ENCODE results near the gene GOLT1B.

GOLT1B gene

DNA sequence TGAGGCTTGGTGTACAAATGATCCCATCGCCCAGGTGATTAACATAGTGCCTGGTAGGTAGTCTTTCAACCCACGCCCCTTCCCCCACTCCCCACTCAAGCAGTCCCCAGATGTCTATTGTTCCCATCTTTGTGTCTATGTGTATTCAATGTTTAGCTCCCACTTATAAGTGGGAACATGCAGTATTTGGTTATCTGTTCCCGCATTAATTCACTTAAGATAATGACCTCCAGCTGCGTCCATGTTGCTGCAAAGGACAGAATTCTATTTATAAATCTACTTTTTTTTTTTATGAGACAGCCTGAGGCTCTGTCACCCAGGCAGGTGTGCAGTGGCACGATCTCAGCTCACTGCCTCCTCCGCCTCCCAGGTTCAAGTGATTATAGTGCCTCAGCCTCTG, 40.2 kb downstream of the GOLT1B start:
- no peaks in the 10 kb centered on the region for H3K9me3 ChIP-seq
- H3K27me3 ChIP-seq, result peaks cover 3% of the 10 kb centered on the region; the same call in 1 of the 2 replicates
- no peaks in the 10 kb centered on the region for H3K36me3 ChIP-seq
- peak; percentile 10 for DNase-seq
- no peak overlapping the region for H3K4me3 ChIP-seq (ENCODE audit: low read depth, low read length)
- TF ChIP-seq, protein P1, sequence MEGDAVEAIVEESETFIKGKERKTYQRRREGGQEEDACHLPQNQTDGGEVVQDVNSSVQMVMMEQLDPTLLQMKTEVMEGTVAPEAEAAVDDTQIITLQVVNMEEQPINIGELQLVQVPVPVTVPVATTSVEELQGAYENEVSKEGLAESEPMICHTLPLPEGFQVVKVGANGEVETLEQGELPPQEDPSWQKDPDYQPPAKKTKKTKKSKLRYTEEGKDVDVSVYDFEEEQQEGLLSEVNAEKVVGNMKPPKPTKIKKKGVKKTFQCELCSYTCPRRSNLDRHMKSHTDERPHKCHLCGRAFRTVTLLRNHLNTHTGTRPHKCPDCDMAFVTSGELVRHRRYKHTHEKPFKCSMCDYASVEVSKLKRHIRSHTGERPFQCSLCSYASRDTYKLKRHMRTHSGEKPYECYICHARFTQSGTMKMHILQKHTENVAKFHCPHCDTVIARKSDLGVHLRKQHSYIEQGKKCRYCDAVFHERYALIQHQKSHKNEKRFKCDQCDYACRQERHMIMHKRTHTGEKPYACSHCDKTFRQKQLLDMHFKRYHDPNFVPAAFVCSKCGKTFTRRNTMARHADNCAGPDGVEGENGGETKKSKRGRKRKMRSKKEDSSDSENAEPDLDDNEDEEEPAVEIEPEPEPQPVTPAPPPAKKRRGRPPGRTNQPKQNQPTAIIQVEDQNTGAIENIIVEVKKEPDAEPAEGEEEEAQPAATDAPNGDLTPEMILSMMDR (IDR thresholded peaks at IDR 0.05; ENCODE audit: low read depth, low read length), result no peak
- no peaks in the 10 kb centered on the region for H3K4me1 ChIP-seq

DNA sequence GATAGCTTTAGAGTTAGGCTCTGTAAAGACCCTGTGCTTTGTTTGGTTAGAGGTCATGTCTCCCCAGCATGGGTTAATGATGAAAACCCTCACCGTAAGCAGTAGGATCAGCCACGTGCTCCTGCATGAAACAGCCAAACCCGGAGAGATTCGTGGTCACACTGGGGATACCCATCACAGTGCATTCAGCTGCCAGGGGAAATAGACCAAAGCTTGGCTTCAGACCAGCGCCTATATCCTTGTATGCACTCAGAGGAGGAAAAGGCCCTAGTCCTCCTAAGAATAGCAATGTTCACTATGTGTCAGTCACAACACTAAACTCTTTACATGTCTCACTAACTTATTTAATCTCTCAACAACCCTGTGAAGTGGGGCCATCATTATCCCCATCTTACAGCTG, 40.8 kb downstream of the GOLT1B start:
- Histone ChIP-seq H3K9me3 (no peaks in the 10 kb centered on the region), H3K27me3 (no peaks in the 10 kb centered on the region; the same call in 1 of the 2 replicates), H3K4me1 (no peaks in the 10 kb centered on the region), H3K4me3 (ENCODE audit: low read depth, low read length) (no peak overlapping the region), H3K36me3 (no peaks in the 10 kb centered on the region)
- TF ChIP-seq, protein P1 (IDR thresholded peaks at IDR 0.05; ENCODE audit: low read depth, low read length), result no peak
- DNase-seq, result no peak

DNA sequence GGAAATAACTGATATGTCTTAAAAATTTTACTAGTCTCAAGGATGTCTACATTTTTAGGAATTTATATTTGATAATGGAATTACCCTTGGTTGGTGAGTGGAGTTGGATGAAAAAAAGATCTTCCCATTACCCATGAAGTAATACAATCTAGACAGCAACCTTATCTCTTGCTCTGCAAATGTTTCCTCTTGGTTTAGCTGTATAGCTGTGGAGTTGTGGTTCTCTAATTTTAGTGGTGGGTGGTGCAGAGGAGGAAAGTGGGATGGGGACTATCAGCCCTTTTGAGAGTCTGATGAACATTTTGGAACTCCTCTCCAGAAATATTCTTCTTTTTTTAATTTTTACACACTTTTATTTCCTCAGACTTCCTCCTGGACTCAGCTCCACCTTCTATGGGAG, 41.6 kb downstream of the GOLT1B start:
- no peak overlapping the region for H3K4me3 ChIP-seq (ENCODE audit: low read depth, low read length)
- TF ChIP-seq, protein P1 (IDR thresholded peaks at IDR 0.05; ENCODE audit: low read depth, low read length), result no peak
- H3K36me3 ChIP-seq, result no peaks in the 10 kb centered on the region
- H3K27me3 ChIP-seq, result peaks cover 2% of the 10 kb centered on the region
- no peaks in the 10 kb centered on the region for H3K4me1 ChIP-seq
- no peaks in the 10 kb centered on the region for H3K9me3 ChIP-seq
- DNase-seq, result no peak

DNA sequence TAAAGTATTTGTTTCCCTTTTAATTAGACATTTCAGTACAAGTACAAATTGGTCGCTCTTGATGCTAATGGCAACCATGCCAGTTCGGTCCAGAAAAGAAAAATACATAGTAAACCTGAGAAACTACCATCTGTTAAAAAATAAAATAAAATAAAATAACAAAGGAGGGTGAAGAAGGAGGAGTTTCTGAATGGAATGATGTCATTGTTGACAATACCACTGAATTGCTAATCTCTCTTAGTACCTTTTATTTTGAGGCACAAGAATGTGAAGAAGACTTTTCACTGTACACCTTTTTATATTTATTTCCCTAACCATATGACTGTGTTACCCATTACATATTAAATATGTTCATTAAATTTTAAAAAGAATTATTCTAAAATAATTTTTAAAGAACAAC, 44.0 kb downstream of the GOLT1B start:
- DNase-seq, result no peak
- Histone ChIP-seq H3K27me3 (peaks cover 2% of the 10 kb centered on the region; the same call in 1 of the 2 replicates), H3K4me3 (ENCODE audit: low read depth, low read length) (no peak overlapping the region), H3K4me1 (no peaks in the 10 kb centered on the region), H3K36me3 (no peaks in the 10 kb centered on the region), H3K9me3 (no peaks in the 10 kb centered on the region)
- TF ChIP-seq, protein P1 (IDR thresholded peaks at IDR 0.05; ENCODE audit: low read depth, low read length), result no peak

DNA sequence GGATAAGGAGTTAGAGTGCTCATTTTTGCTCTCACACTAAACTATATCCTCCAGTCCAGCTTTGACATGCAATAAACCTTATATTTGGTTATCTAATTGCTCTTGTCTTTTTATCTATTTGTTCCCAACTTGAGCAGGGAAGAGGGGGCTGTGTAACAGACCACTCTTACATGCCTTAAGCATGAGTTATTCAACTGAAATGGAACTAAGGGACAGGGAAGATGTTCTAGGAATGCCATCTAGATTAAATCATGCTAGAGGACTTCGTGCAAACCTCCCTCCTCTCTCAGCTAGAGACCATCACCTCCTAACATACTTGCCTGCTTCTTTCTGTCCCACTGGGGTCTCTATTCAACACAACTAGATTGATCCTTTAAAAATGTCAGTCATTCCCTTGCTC, 45.1 kb downstream of the GOLT1B start:
- Histone ChIP-seq H3K9me3 (no peaks in the 10 kb centered on the region), H3K4me3 (ENCODE audit: low read depth, low read length) (no peak overlapping the region), H3K4me1 (no peaks in the 10 kb centered on the region), H3K36me3 (no peaks in the 10 kb centered on the region), H3K27me3 (peaks cover 2% of the 10 kb centered on the region)
- DNase-seq, result no peak
- TF ChIP-seq, protein P1 (IDR thresholded peaks at IDR 0.05; ENCODE audit: low read depth, low read length), result no peak

DNA sequence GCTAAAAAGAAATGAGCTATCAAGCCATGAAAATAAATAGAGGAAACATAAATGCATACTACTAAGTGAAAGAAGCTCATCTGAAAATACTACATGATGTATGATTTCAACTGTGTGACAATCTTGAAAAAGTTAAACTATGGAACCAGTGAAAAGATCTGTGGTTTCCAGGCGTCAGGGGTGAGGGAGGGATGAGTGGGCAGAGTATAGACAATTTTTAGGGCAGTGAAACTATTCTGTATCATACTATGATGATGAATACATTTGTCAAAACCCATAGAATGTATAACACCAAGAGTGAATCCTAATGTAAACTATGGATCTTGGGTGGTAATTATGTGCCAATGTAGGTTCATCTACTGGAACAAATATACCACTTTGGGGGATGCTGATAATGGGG, 45.8 kb downstream of the GOLT1B start:
- Histone ChIP-seq H3K9me3 (no peaks in the 10 kb centered on the region), H3K27me3 (peaks cover 2% of the 10 kb centered on the region), H3K4me3 (ENCODE audit: low read depth, low read length) (no peak overlapping the region), H3K4me1 (no peaks in the 10 kb centered on the region), H3K36me3 (no peaks in the 10 kb centered on the region)
- TF ChIP-seq, protein P1 (IDR thresholded peaks at IDR 0.05; ENCODE audit: low read depth, low read length), result no peak
- DNase-seq, result no peak
